ENCODE measurements around the gene NEUROD2.

The NEUROD2 gene

DNA sequence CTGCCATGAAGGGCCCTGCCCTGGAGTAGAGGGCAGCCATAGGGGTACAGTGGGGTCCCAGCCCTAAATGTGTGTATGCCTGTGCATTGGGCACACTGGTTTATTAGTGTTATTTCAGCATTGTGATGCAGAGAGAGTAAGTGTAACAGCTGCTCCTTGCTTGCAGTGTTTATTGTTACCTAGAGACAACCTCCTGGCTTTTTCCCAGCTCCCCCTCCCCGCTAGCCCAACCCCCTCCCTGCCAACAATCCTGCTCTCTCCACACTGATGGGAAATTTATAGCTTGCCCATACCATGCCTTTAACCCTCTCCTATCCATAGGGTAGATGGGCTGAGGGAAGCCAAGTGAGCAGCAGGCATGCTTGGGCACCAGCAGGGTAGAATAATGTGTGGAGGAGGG is 51.3 kb downstream of the NEUROD2 start:
- no peak for DNase-seq (ENCODE audit: low spot score)
- TF ChIP-seq, protein P1, sequence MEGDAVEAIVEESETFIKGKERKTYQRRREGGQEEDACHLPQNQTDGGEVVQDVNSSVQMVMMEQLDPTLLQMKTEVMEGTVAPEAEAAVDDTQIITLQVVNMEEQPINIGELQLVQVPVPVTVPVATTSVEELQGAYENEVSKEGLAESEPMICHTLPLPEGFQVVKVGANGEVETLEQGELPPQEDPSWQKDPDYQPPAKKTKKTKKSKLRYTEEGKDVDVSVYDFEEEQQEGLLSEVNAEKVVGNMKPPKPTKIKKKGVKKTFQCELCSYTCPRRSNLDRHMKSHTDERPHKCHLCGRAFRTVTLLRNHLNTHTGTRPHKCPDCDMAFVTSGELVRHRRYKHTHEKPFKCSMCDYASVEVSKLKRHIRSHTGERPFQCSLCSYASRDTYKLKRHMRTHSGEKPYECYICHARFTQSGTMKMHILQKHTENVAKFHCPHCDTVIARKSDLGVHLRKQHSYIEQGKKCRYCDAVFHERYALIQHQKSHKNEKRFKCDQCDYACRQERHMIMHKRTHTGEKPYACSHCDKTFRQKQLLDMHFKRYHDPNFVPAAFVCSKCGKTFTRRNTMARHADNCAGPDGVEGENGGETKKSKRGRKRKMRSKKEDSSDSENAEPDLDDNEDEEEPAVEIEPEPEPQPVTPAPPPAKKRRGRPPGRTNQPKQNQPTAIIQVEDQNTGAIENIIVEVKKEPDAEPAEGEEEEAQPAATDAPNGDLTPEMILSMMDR (IDR thresholded peaks at IDR 0.05; ENCODE audit: extremely low read depth, missing control alignments) = no peak

DNA sequence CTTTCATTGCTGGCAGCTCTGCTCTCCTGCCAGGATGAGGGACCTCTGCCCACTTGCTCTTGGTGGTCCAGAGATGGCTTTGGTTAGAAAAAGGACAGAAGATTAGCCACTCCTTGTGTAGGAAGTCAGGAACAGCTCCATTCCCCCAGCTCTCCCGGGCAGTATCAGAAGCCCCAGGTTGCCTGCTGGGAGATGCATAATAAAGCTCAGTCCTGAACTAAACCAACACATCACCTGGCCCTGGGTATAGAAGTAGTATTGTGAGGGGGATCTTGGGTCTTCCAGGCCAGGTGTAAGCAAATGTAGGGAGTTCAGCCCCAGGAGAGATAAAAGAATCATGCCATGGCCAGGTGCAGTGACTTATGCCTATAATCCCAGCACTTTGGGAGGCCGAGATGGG is 52.4 kb downstream of the NEUROD2 start:
- no peak for DNase-seq (ENCODE audit: low spot score)
- TF ChIP-seq, protein P1 (IDR thresholded peaks at IDR 0.05; ENCODE audit: extremely low read depth, missing control alignments) = no peak

All from GM20000 (cell line).